Smooth muscle cell (in vitro differentiated cells): ENCODE results near the gene BABAM2. TPM values are rescaled to one million over a fixed set of nuclear protein-coding genes. Genes with fewer than 3 reads are reported as not detected.

ENCODE experiments used
- DNase-seq: peaks from one replicate; lab custom pipeline; 2025; ENCODE audit not compliant: unreplicated experiment; lab: John Stamatoyannopoulos, UW
- H2AFZ ChIP-seq: fragments of 200-600 bp; sonication (generic); 2 replicates; pipeline ENCODE4 v1.6.0; 2016; ENCODE audit warnings: antibody characterized with exemption, low read depth, mild to moderate bottlenecking
- H3F3A ChIP-seq: fragments of 200-600 bp; sonication (generic); 2 replicates; pipeline ENCODE4 v1.6.0; 2017; ENCODE audit warnings: antibody characterized with exemption, low read depth
- H3K27ac ChIP-seq: fragments of 200-600 bp; sonication (generic); 2 replicates; pipeline ENCODE4 v1.5.1; 2016; ENCODE audit warnings: low read depth, mild to moderate bottlenecking
- H3K27me3 ChIP-seq: fragments of 200-600 bp; sonication (generic); 2 replicates; pipeline ENCODE4 v1.6.1; 2016; ENCODE audit warnings: low read depth, mild to moderate bottlenecking
- H3K36me3 ChIP-seq: fragments of 200-600 bp; sonication (generic); 2 replicates; pipeline ENCODE4 v1.5.1; 2016; ENCODE audit warnings: low read depth
- H3K4me1 ChIP-seq: fragments of 200-600 bp; sonication (generic); 2 replicates; pipeline ENCODE4 v1.5.1; 2016; ENCODE audit warnings: low read depth
- H3K4me2 ChIP-seq: fragments of 200-600 bp; sonication (generic); 2 replicates; pipeline ENCODE4 v1.6.0; 2016; ENCODE audit warnings: mild to moderate bottlenecking
- H3K4me3 ChIP-seq: fragments of 200-600 bp; sonication (generic); 2 replicates; pipeline ENCODE4 v1.5.1; 2016; ENCODE audit warnings: mild to moderate bottlenecking
- H3K79me2 ChIP-seq: fragments of 200-600 bp; sonication (generic); 2 replicates; pipeline ENCODE4 v1.6.0; 2016; ENCODE audit warnings: low read depth, mild to moderate bottlenecking
- H3K9ac ChIP-seq: fragments of 200-600 bp; sonication (generic); 2 replicates; pipeline ENCODE4 v1.6.0; 2016; ENCODE audit warnings: low read depth
- H3K9me3 ChIP-seq: fragments of 200-600 bp; sonication (generic); replicated peaks from 2 replicates; pipeline ENCODE4 v1.5.1; 2016; ENCODE audit warnings: low read depth
- H4K20me1 ChIP-seq: fragments of 200-600 bp; sonication (generic); 2 replicates; pipeline ENCODE4 v1.6.0; 2016; ENCODE audit warnings: low read depth
- CTCF ChIP-seq: fragments of 200-600 bp; sonication (generic); IDR thresholded peaks from 2 replicates; pipeline ENCODE4 v1.5.1; 2017; ENCODE audit warnings: borderline replicate concordance, mild to moderate bottlenecking, antibody characterized with exemption; ENCODE audit not compliant: insufficient read depth, poor library complexity, severe bottlenecking
- WGBS: methylation state at CpG from one replicate; pipeline ENCODE4 v1.1.7; 2016; ENCODE audit warnings: low lambda C conversion rate; 5-methylcytosine and 5-hydroxymethylcytosine counted together
- polyA plus RNA-seq: library from polyadenylated mRNA; unstranded; fragments of >200 nt; fragmentation: Nextera tagmentation; extraction: Ambion mirVana; gene quantifications from 2 replicates; pipeline ENCODE4 v1.2.1, GENCODE V29; 2016
- total RNA-seq: library from RNA; depleted of rRNA; stranded (reverse); fragments of >200 nt; gene quantifications from 2 replicates; pipeline ENCODE4 v1.2.3, GENCODE V29; 2014

BABAM2 gene
- total and polyA plus RNA-seq, 2 experiments from 2014 or later: 26.5 to 29.1 TPM

GRCh38 chr2:27921880-27922547, 31.5 kb downstream of the BABAM2 start:
- H3K27ac ChIP-seq: no peak overlapping the region
- H3K4me3 ChIP-seq: no peak overlapping the region
- no peaks in the 10 kb centered on the region for H3K27me3 ChIP-seq
- no peaks in the 10 kb centered on the region for H3K9me3 ChIP-seq
- no peaks in the 10 kb centered on the region for H3K4me1 ChIP-seq
- no peak overlapping the region for H3K4me2 ChIP-seq
- H3F3A ChIP-seq: no peaks in the 10 kb centered on the region
- H4K20me1 ChIP-seq: no peaks in the 10 kb centered on the region
- H3K36me3 ChIP-seq: no peaks in the 10 kb centered on the region
- DNase-seq: no peak
- no peak overlapping the region for H2AFZ ChIP-seq
- no peak overlapping the region for H3K9ac ChIP-seq
- WGBS: 89% methylated on average over 6 of the region's 6 CpGs
- no peak for TF ChIP-seq CTCF
- H3K79me2 ChIP-seq: peaks cover 3% of the 10 kb centered on the region

GRCh38 chr2:27922842-27923241, 32.3 kb downstream of the BABAM2 start:
- Histone ChIP-seq H3K9me3 (no peaks in the 10 kb centered on the region), H3K27ac (no peak overlapping the region), H3K9ac (no peak overlapping the region), H3K4me2 (no peak overlapping the region), H2AFZ (no peak overlapping the region), H3K27me3 (no peaks in the 10 kb centered on the region), H3K36me3 (no peaks in the 10 kb centered on the region), H3K4me3 (no peak overlapping the region), H4K20me1 (no peaks in the 10 kb centered on the region), H3K79me2 (peaks cover 3% of the 10 kb centered on the region), H3K4me1 (no peaks in the 10 kb centered on the region), H3F3A (no peaks in the 10 kb centered on the region)
- DNase-seq: no peak
- 88% methylated on average over 1 of the region's 1 CpG for WGBS
- no peak for TF ChIP-seq CTCF

- H3K9ac ChIP-seq: no peak overlapping the region
These were observed 35.4 kb downstream of the BABAM2 start for GRCh38 chr2:27925766-27926472.

More at GRCh38 chr2:27925766-27926472, 35.4 kb downstream of the BABAM2 start:
- no peak for DNase-seq
- 88% methylated on average over 4 of the region's 4 CpGs for WGBS
- no peaks in the 10 kb centered on the region for H3F3A ChIP-seq
- no peaks in the 10 kb centered on the region for H3K79me2 ChIP-seq
- no peak overlapping the region for H3K27ac ChIP-seq
- no peak overlapping the region for H3K4me2 ChIP-seq
- no peaks in the 10 kb centered on the region for H3K36me3 ChIP-seq
- no peaks in the 10 kb centered on the region for H3K9me3 ChIP-seq
- no peak for TF ChIP-seq CTCF
- no peaks in the 10 kb centered on the region for H3K4me1 ChIP-seq
- no peak overlapping the region for H2AFZ ChIP-seq
- no peaks in the 10 kb centered on the region for H3K27me3 ChIP-seq
- H3K4me3 ChIP-seq: no peak overlapping the region
- no peaks in the 10 kb centered on the region for H4K20me1 ChIP-seq
